ENCODE measurements around the gene PRKG1.

DNA sequence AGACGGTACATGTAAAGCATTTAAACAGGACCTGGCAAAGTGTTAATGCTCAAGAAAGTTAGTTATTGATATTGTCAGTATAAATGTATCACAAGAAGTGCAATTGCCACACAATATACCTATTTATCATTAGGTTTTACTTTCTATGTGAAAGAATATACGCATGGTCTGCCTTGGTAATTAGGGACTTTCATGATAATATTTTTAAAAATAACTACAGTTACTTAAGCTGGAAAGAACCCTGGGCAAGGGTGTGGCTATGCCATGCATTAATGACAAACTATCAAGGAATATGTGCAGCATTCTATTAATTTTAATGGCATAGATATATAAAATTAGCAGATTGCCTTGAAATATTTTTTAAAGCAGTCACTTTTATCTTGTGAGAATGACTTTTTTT, 433.9 kb downstream of the PRKG1 start:
- no peak for TF ChIP-seq CTCF (IDR thresholded peaks at IDR 0.05)
- TF ChIP-seq EZH2 (IDR thresholded peaks at IDR 0.05), result no peak
- TF ChIP-seq EZH2phosphoT487 (IDR thresholded peaks at IDR 0.05), result no peak
